H1 (cell line): ENCODE measurements around the gene CMKLR1. TPM values are rescaled to one million over a fixed set of nuclear protein-coding genes. Genes with fewer than 3 reads are reported as not detected.

Experiments used
- EZH2 ChIP-seq: fragments of 200-600 bp; sonication (generic); IDR thresholded peaks from 2 replicates; pipeline ENCODE4 v1.7.1; 2012; ENCODE audit warnings: low read depth, mild to moderate bottlenecking, moderate library complexity, low read length, inconsistent platforms; ENCODE audit not compliant: severe bottlenecking
- polyA plus RNA-seq, 7 experiments: library from polyadenylated mRNA; depleted of rRNA in 3 of 7; stranded (reverse) in 5 of 7; unstranded in 2 of 7; fragments of >200 nt in 5 of 7; fragments of 200-250 nt in 2 of 7; gene quantifications; 1 replicate in 5 of 7; 2 replicates in 1 of 7; 4 replicates in 1 of 7; pipeline versions ENCODE4 v1.2.1 to v1.2.3, GENCODE V29; 2011 to 2013; ENCODE audit warnings: missing spikeins in 2 of 7, mixed read lengths in 2 of 7
- total RNA-seq: library from RNA; stranded (reverse); fragmentation: NEBNext Ultra II Directional; extraction: Animal tissue kit (Norgen Biotek cat#: 25700); gene quantifications from 2 replicates; pipeline ENCODE4 v1.2.1, GENCODE V29; 2021

The CMKLR1 gene
- total and polyA plus RNA-seq, 2 of the 8 experiments (the other 6 are each of a cell fraction or from before 2014, with no cell fraction given): 2.1 to 2.8 TPM

GRCh38 chr12:108316176-108317086 is 22.7 kb downstream of the CMKLR1 start (continued):
- no peak for TF ChIP-seq EZH2
